HG03135 (cell line): ENCODE measurements around the gene KCNIP4.

Experiments used
- ATAC-seq: cut with Tn5 transposase; IDR thresholded peaks from one replicate; pipeline ENCODE4 v1.9.1; 2021; ENCODE audit warnings: mild to moderate bottlenecking, moderate library complexity; ENCODE audit not compliant: unreplicated experiment

KCNIP4 gene

GRCh38 chr4:21476757-21477156 lies 471.8 kb downstream of the KCNIP4 start:
- no peak for ATAC-seq

DNA sequence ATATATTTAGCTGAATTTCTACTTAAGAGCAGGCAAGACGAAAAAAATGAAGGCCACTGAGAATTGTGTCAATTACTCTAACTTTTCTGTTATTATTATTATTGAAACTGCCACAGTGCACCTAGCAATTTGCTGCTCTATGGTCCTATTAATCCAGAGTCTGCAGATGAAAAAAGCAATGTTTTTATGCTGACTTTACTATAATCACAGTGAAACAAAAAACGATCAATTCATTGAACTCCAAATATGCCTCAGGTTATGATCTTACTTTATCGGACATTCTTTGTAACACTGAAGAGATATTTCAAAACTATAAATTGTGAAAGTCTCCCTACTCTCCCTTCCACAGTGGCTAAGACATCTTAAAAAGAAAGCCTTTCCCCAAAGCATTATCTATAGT lies 474.4 kb downstream of the KCNIP4 start:
- no peak for ATAC-seq

DNA sequence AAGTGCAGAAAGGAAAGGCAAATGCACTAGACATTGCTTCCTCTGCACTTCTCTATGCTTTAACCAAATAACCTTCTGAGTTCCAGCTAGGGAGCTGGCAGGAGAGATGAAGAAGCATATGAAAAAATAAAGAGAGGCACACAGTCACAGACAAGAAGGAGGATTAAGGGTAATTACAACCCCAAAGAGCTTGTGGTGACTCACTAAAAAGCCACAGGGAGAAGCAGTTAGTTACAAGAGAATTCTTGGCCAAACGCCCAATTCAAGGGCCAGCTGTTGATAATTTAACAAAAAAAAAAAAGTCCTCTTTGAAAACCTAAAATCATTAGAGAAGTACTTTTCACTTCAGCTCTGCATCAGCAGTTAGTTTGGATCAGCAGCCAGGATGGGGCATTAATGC lies 478.0 kb downstream of the KCNIP4 start:
- ATAC-seq = no peak

- ATAC-seq = no peak
Observed at GRCh38 chr4:21469438-21470300, 478.9 kb downstream of the KCNIP4 start.

DNA sequence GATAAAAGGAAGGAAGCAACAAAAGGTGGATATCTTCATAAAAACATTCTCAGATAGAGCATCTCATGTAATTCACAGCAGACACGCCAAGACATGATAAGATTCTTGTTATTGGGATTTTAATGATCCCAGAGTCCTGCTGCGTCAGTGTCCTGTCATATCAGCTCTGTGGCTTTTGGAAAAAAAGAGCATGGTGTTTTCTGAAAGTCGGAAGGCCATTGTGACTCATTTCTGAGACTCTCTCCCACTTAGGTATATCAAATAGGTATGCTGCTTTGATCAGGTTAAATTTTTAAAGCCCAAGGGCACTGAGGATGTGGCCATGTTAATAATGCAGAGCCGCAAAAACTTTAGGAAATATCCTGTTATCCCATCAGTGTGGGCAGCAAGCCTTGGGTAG lies 481.0 kb downstream of the KCNIP4 start:
- ATAC-seq = no peak

DNA sequence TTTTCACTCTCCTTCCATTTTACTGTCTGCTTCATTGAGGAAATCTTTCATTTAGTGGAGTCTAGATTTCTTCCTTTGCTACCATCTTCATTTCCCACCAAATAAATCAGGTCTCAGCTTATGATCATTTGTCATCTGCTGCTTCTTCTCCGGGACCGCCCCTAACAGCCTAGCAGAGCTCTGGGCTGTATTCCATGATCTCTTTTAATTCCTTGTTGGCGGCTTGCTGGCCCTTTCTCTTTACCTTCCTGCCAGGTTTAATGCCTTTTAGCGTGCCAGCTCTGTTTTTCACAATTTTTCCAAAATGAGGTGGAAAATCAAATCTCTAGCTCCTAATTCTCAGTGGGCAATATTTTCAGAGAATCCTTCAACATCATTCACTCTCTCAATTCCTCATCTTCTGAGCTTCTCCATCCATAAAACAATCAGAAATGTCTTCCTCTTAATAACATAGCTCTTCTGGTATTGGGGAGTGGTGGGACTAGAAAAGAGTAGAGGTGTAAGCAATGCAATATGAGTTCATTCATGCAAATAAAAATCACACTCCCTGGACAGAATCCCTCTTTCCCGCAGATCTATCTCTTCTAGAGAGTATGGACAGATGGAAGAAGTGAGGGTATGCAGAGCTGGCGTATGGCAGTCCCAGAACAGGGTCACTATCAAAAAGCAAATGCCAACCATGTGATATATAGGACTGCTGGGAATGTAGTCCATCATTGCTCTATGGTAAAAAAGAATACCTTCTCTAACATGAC lies 491.3 kb downstream of the KCNIP4 start:
- ATAC-seq = no peak

DNA sequence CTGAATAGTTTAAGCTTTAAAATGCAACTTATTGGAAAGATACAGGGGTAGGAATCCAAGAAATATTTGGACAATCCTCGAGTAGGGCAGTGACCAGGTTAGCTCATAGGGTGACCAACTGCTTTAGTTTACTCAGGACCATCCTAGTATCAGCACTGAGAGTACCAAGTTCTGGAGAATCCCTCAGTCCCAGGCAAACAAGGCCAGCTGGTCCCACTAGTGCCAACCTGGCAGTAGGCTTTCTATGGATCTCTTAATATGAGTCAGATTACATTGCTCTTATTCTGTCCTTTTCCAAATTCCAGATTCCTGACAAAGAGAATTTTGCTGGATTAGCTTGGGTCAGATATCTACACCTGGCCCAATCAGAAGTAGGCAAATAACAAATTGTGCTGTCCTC lies 493.7 kb downstream of the KCNIP4 start:
- no peak for ATAC-seq

GRCh38 chr4:21454201-21454600 lies 494.4 kb downstream of the KCNIP4 start:
- ATAC-seq = no peak

- ATAC-seq = no peak
Observed at GRCh38 chr4:21452931-21453330, 495.6 kb downstream of the KCNIP4 start.

GRCh38 chr4:21451032-21451431 lies 497.5 kb downstream of the KCNIP4 start:
- ATAC-seq = no peak

DNA sequence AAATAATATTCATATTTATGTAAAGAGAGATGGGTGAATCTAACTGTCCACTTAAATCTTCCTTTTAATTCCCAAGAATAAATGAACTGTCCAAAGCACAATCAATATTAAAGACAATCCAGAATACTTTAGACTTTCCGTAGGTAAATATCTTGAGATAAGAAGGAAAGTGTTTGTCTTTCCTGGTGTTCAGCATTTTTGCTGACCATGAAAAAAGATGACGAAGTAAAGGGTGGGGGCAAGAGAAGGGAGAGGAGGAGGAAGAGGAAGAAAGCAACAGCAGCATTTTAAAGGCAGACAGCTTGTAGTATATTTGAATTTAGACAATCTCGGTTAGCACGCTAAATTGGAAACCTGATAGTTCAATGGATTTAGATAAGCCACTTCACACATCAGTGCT lies 498.2 kb downstream of the KCNIP4 start:
- no peak for ATAC-seq

DNA sequence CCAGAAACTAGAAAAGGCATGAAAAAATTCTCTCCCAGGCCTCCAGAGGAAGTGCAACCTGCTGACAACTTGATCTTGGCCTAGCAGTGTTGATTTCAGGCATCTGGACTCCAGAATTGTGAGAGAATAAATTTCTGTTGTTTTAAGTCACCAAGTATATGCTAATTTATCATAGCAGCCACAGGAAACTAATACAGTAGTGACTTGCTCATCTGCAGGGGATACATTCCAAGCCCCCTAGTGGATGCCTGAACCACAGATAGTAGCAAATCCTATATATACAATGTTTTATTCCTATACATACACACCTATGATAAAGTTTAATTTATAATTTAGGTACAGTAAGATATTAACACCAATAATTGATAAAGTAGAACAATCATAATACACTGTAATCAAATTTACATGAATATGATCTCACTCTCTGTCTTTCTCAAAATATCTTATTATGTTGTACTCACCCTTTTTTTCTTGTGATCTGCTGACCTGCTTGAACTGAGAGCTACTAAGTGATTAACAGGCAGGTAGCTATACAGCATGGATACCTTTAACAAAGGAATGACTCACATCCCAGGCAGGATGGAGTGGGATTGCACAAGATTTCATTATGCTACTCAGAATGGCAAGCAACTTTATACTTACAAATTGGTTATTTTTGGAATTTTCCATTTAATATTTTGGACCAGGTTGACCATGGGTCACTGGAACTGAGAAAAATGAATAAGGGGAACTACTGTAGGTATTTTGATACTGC lies 501.1 kb downstream of the KCNIP4 start:
- no peak for ATAC-seq

GRCh38 chr4:21420166-21420565 lies 528.4 kb downstream of the KCNIP4 start:
- ATAC-seq = no peak

- ATAC-seq = no peak
Observed at GRCh38 chr4:21415728-21416127, 532.8 kb downstream of the KCNIP4 start.

DNA sequence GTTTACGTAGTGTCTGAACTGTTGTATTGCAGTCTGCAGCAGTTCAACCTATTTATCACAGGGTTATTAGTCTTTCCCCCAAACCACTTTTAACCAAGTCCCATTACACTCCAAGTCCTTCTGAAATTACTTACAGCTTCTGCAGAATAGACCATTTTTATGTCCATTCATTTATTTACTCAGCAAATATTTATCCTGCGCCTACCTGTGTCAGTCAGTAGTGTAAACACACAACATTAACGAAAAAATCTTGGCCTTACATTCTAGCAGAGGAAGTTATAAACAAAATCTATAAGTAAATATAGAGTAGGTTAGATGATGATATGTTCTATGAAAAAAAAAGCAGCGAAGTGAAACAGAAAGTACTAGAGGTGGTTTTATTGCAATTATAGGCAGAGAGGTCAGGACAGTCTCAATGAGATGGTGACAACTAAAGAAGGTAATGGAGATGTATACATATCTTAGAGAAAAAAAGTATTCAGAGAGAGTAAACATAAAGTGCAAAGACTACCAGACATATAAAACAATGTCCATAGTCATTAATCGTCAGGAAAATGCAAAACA lies 534.7 kb downstream of the KCNIP4 start:
- ATAC-seq = no peak

DNA sequence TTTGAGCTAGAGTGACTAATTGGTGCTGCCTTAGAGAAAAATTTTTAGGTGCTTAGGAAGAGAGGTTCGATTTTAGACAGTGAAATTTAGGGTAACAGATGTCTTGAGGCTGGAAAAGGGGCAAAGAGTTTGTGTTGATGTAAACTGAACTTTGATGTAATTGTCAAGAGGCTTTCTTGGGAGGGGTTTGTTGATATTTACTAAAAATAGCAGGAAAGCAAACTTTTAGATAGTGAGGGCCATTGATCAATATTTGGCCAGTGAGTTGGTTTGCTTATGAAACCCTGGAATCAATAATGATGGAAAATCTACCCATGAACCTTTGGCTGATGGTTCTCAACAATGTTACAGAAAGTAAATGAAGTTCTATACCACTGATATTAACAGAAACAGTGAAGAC lies 537.5 kb downstream of the KCNIP4 start:
- no peak for ATAC-seq

DNA sequence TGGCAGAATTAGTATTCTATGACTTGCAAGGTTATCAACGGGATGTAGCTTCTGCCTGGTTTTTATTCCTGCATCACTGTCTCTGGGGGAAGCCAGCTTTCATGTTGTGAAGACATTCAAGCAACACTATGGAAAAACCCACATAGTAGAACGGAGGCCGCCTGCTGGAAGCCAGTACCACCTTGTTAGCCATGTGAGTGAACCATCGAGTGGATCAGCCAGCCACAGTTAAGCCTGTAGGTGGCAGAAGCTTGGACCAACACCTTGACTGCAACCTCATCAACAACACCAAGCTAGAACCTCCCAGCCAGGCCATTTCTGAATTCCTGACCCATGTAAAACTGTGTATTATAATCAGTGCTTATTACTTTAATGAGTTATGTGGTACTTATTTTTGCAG lies 538.2 kb downstream of the KCNIP4 start:
- no peak for ATAC-seq

DNA sequence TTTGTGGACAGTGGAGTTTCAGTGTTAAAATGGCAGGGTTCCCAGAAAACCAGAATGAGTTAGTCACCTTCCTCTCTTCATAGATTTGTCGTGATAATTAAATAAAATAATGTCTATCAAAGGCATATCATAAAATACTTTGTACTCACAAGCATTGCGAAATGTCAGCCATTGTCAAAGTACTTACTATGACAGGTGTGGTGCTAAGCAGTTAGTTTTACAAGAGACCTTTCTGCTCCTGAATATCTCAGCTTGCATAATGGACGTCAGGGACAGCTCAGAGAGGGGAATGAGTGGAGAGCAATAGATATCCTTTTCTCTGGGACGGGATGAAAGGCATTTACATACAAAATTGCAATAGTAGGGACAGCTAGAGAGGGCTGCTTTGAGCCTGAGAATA lies 560.9 kb downstream of the KCNIP4 start:
- ATAC-seq = no peak

DNA sequence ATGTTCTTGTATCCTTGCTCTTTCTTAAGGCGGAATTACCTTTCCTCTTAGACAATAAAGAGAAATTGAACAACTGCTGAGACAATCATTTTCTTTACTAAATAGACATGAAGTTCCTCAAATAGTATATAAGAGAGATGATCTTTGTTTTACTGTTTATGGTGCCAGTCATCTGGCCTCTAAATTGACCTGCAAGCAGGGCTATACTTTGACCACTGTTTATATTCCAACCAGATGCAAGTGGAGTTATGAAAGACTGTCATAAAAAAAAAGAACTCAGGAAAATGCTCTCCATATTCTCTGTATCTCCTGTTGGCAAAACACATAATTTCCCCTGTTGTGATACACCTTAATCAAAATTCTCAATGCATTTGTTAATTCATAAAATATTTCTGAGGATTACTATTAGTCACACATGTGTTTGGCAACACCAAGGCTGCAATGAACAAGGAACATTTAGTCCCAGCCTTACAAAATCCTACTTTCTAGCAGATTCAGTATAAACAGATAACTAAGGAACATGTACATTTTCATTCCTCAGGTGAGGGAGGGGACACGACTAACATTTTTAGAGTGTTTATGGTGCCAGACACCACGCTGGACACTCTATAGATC lies 562.3 kb downstream of the KCNIP4 start:
- ATAC-seq = no peak

DNA sequence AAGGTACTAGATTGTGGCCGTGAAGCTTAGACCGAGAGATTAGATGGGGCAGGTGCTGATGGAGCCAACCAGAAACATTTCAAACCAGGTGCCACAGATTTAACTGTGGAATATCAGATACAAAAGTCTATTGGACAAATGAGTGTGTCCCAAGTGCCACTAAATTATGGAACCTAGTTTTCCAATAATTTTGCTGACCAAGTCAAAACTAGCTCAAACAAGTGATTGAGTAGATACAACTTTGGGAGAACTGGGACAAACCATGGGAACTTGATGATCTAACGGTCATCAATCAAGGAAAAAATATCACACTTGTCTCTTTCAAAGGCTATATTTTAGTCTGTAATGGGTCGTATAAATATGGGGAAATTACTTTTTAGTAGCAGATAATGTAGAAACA lies 562.9 kb downstream of the KCNIP4 start:
- no peak for ATAC-seq

GRCh38 chr4:21384609-21385008 lies 564.0 kb downstream of the KCNIP4 start:
- no peak for ATAC-seq
